Stimulated activated CD8-positive, alpha-beta memory T cell treated with anti-CD3 and anti-CD28 coated beads, Interleukin-7, amount 100 ng/mL, for 4 hours (primary cell): Measurements from ENCODE around the gene DLG4.

ENCODE experiments used
- DNase-seq, 2 donors: peaks; one replicate each; pipeline ENCODE4 v3.0.0-alpha.2; 2020; ENCODE audit warnings: low read depth in 2 of 2

The DLG4 gene

DNA sequence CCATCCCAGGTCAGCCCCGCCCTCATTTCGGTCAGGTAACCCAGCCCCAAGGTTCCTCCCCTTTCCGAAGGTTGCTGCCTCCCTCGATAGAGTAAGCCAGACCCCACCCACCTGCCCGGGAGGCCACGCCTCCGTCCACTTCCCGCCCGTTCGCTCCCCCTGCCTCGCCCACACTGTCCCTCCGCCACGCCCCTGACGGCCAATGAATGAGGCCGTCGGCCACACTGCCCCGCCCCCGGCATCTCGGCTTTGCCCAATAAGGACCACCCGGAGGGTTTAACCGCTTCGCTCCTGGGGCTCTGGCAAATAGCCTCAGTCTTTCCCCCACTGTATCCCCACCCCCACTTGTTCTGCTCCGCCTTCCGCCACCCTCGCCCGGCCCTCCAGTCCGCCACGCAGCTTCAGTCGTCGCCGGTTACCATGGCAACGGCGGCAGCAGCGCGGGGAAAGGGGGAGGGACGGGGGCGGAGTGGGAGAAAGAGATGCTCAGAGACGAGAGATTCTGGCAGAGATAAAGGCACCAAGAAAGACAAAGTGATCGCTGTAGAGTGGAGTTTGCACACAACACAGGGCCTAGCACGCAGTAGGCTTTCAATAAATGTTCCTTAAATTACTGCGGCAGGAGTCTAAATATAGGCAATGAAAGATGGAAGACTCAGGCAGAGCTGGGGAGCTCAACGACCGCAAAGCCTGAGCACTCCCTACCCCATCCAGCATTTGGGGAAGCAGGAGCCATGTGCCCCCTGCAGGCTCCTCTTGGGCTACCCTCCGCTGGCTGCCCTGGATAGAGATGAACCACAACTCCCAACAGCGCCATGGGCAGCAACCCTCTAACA lies 5.1 kb downstream of the DLG4 start:
- DNase-seq, result peak; percentile 98

DNA sequence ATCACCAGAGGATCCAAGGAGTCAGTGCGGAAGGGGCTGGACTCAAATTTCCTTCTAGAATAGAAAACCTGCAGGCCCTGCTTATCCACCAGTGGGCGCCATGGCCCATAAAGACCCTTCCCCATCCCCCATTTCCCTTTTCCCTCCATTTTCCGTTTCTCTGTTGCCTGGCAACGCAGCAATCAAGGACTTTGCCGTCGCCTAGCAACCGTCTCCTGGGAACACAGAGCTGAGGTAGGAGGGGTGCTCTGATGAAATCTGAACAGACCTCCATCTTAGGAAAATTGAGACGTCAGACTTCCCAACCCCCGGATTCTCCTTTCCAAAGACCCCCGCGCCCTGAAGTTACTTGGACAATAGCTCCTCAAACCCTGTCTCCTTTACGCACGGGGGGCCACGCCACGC lies 5.7 kb downstream of the DLG4 start:
- peak in 1 of 2 donors; percentile 36 for DNase-seq

DNA sequence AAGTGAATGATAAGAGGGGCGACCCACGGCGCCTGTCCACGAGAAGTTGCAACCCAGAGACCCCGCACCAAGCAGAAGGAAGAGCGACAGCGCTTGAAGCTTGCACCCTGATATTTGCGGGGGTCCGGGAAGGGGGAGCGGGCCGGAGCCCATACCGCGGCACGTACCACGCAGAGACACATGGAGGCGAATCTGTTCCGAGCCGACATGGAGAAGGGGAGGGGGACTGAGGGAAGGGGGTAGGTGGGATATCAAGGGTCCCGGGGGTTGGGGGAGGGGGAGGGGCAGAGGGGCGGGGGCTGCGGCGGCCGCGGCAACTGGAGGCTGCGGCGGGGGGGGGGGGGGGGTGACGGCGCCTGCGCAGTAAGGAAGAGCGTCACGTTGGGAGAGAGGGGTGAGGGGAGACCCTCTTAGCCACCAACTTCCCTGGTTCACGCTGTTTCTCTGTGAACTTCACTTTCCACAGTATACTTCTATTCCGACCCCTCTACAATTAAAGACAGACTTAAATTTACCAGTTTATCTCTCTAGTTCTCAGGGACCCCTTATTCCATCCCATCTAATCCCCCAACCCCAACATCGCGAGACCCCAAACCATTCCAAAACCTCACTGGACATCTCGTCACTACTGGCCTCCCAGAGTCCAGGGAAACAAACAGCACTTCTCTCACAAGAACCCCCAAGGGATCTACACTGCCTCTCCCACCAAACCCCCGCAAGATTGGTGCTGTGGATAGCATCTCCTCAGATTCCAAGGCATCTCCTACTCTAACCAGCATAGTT lies 8.0 kb downstream of the DLG4 start:
- no peak for DNase-seq

DNA sequence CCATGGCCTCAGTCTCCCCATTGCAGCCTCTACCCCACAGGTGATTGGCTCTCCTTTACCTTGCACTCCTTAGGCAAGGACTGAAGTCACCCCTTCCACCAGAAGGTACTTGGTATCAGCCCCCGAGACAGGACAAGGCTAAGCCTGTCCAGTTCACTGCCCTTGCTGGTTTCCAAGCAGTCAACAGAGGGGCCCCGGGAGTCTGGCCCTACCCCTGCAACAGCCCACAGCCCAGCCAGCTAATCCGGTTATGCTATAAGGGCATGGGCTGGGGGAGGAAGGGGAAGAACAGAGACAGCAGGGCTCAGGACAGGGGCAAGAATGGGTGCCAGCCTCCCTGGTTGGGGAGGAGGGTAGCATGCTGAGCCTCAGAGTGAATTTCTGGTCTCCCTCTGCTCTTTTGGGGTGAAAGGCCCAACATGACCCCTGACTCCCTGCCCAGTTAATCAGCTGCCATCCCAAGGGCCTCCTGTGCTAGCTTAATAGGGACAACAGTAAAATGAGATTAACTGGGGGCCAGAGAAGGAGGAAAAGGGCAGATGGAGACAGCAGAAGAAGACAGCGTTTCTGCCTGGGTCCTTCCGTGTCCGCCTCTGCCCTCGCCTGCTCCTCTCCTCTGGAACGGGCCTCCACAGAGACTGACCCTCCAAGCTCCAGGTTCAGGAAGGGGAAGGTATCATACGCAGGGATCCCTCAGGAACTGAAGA lies 10.7 kb downstream of the DLG4 start:
- DNase-seq, result no peak

DNA sequence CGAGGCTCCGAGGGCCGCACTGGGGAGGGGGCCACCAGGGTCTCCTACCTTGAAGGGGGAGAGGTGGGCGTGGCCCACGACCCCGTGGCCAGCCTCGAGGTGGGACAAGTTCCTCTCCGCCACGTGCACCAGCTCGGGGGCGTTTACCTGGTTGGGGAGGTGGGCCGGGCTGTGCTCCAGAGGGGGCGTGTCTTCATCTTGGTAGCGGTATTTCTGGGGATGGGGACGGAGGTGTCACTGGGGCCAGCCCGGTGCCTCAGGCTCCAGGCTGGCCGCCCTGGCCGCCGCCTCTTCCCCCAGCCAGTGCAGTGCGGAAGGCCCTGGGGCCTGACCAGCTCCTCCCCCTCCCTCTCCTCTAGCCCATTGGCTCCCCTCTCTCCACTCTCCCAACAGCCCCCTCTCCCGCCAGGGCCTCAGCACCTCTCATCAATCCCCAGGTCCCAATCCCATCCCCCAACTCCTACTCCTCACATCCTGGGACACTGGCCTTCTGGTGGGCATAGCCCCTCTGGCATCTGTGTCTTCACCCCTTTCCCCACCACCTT lies 11.5 kb downstream of the DLG4 start:
- DNase-seq, result no peak

DNA sequence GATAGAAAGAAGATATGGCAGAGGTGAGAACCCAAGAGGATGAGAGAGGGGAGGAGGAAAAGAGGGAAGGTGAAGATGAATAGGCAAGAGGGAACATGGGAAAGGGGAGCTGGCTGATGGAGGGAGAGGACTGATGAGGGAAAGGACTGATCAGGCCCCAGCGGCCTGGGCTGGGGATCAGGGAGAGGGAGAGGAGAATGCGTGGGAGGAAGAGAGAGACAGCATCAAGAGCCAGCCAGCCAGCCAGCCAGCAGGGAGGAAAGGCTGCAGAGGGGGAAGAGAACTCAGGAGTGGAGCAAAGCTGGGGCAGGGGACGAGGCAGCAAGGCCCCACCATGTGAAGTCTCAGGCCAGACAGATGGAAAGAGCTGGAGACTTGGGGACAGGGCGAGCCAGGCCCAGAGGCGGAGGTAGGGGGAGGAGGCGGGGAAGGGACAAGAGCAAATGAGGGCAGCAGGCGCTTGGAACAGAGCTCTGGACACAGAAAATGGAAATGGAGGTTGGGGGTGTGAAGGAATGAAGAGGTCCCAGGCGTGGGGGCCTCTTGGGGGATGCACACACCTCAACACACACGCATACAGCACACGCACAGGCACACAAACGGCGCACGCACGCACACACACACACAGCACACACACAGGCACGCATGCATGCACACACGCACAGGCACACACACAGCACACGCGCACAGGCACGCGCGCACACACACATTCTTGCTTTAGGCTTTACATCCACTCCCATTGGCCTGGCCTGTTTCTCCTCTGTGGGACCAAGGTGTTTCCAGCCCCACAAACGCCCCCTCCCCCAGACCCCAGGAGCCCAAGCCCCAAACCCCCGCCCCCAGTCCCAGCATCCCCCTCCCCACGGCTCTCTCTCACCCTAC lies 12.3 kb downstream of the DLG4 start:
- DNase-seq, result no peak

DNA sequence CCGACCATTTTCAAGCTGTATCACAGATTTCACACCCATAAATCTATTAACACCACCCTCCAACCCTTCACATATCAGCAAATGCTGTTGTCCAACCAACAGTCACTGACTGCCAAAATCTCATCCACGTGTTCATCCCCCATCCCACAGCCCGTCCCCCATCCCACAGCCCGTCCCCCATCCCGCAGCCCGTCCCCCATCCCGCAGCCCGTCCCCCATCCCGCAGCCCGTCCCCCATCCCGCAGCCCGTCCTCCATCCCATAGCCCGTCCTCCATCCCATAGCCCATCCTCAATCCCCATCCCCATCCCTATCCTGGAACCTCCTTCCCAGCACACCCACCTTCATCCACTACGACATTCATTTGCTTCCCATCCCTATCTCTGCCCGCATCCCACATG lies 14.1 kb downstream of the DLG4 start:
- no peak for DNase-seq

DNA sequence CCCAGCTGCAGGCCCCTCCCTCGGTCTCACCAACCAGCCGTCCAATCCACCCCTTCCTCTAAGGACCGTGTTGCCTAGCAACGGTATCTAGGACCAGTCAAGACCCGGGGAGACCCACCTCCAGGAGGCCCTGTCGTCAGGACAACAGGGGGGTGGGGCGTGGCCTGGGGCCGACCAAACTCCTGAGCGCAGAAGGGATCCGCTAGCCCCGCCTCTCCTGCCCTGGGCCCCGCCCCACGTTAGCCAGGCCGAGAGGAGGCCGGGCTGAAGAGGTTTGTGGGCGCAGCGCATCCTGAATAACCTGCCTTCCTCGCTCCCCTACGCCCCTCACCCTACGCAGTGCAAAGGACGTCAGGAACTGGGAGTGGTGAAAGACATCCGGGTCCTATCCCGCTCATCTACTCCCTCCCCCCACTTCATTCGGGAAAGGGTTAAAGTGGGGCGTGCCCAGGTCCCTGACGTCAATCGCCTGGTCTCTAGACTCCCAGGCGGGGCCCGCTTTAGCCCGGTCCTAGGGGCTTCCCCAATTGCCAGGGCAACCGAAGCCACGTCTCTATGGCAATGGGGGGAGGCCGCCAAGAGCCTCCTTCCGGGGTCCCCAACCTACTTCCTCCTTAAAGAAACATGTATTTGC lies 14.7 kb downstream of the DLG4 start:
- peak; percentile 91 to 92 for DNase-seq

DNA sequence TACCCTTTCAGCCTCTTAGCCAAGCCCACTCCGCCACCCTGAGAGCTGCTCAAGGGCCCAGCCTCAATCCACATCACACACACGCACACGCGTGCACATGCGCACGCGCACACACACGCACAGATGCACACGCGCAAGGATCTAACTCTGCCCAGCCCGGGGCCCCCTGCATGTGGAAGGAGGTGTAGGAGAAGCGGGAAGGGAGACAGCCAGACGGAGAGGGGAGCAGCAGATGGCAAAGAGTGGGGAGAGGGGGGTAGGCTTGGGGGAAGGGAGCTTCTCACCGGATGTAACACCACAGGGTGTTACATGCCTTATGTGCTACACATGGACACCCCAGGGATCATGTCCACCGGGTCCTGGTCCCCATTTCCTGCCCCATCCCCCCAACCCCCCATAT lies 15.3 kb downstream of the DLG4 start:
- DNase-seq, result peak in 1 of 2 donors; percentile 12

DNA sequence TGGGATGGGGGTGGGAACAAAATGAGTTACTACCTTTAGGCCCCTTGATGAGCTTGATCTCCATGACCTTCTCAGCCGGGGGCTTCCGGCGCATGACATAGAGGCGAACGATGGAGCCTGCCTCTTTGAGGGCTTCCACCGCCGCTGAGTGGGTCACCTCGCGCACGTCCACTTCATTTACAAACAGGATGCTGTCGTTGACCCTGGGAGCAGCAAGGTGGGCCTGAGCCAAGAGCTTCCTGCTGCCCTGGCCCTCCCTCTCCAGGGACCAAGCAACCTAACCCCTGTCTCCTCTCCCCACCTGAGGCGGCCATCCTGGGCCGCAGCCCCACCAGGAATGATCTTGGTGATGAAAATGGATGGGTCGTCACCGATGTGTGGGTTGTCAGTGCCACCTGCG lies 16.2 kb downstream of the DLG4 start:
- no peak for DNase-seq

DNA sequence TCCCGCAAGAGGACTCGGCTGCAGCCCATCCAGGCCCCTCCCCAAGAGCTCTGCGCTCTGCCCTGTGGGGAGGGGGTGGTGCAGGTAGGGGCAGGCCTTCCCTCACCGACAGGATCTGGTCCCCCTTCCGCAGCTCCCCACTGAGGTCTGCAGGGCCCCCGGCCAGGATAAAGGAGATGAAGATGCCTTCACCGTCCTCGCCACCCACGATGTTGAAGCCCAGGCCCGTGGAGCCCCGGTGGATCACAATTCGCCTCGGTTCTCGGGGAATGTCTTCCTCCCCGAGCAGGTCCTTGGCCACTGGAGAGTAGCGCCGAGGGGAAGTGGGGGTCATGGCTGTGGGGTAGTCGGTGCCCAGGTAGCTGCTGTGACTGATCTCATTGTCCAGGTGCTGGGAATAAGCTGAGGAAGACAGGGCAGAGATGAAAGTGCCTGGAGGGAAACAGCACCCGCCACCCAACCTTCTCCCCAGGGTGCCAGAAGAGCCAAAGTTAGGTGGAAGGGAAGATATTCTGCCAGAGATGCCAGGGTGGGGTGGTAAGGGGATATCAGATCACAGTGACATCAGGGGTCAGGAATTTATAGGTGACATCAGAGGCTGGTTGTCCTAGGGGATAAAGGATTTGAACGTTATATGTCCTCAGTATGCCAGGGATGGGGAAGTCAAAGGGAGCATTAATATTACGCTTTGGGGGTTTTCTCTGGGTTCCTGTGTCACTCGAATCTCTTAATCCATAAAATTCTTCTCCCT lies 22.8 kb downstream of the DLG4 start:
- no peak for DNase-seq

DNA sequence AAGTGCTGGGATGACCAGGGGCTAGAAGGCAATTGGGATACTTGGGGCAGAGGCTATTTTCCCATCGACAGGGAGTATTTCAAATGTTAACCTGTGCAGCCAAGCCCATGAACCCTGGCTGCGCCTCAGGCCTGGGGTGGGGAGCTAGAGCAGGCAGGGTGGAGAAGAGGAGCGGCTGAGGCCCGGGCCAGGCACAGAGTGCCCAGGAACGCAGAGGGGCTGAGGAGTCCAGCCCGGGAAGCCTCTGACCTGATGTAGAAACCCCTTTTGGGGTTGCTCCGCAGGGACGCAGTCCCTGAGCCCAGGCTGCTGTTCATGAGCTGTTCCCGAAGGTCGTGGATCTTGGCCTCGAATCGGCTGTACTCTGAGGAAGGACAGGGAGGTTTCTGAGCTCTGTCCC lies 23.7 kb downstream of the DLG4 start:
- DNase-seq, result no peak

DNA sequence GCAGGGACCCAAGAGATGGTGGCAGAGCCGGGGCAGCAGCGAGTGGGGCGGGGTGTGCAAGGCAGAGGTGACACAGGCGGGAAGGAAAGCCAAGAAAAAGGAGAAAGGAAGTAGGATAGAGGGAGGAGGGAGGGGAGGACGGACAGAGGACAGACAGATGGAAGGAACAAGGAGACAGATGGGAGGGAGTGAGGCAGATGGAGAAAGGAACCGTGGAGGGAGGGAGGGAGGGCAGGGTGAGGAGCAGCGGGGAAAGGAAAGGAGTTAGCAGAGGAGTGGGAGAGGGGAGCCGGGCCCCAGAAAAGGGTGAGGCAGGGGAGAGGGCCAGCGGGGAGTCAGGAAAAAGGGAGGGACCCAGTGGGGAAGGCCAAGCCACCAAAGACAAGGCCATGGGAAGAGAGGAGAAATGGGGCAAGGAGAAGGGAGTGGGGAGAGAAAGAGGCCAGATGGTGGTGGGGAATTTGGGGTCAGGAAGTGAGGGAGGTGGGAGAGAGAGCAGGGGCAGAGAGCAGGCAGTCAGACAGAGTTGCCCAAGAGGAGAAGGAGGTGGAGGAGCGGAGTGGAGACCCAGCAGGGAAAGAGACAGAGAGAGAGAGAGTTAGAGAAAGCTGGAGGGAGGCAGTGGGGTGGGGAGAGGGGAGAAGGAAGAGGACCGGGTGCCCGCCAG lies 27.2 kb downstream of the DLG4 start:
- DNase-seq, result no peak

DNA sequence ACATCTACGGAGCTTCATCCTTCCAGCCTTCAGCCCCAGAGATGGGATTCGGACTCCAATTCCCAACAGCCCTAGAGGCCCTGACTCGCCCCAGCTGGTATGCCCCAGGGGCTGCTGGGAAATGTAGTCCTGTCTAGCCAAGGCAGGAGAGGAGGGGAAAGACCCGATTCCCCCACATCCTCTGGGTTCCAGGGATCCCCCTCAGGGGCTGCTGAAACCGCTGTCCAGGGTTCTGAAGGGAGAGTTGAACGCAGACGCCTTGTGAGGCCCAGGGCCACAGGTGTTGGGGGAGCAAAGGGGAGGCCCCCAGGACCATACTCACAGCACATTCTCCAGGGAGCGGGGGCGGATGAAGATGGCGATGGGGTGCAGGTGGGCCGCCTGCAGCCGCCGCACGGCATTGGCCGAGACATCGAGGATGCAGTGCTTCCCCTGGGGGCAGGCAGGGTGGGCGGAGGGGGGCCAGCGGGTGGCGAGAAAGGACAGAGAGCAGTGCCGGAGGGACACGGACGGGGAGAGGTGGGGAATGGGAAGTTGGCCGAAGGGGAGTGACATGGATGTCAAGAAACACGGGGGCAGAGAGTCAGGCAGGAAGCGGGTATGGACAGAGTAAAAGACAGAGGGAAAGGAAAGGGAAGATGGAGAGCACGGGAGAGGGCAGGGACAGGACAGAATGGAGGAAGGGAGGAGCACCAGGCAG lies 27.9 kb downstream of the DLG4 start:
- DNase-seq, result no peak

DNA sequence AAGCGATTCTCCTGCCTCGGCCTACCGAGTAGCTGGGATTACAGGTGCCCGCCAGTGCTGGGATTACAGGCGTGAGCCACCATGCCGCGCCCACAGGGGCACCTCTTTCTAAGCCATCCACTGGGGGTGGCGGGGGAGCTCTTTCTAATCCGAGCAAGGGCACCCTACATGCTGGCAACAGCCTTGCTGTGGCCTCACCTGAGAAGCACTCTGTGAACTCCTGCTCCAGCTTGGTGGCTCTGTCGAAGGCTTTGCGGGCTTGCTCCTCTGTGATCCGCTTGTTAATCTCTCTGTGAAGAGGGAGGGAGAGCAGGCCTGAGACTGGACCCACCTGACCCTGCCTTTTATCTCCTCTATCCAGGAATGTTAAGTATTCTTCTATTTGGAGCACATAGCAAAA lies 28.6 kb downstream of the DLG4 start:
- no peak for DNase-seq

DNA sequence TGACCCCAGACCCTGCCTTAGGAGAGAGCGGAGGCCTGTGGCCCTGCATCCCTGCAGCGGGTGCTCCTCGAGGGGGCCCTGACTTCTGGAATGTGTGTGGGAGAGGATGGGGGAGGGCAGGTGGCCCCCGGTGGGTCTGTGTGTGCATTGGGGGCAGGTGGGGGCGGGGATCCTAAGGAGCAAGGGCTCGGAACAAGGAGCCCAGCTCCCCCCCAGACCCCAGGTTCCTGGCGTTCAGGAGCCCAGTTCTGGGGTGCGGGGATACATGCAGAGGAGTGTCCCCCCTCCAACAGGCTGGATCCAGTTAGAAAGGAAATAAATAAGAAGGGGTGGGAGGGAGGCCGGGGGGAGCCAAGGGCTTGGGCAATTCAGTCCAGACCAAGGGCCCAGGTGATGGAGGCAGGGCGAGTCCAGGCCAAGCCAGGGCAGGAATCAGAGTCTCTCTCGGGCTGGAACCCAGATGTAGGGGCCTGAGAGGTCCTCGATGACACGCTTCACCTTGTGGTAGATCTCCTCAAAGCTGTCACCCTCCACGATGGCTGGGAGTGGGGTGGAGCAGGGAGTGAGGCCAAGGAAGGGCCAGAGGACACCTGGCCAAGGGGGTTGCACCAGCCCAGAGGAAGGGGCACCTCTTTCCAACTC lies 29.2 kb downstream of the DLG4 start:
- no peak for DNase-seq

DNA sequence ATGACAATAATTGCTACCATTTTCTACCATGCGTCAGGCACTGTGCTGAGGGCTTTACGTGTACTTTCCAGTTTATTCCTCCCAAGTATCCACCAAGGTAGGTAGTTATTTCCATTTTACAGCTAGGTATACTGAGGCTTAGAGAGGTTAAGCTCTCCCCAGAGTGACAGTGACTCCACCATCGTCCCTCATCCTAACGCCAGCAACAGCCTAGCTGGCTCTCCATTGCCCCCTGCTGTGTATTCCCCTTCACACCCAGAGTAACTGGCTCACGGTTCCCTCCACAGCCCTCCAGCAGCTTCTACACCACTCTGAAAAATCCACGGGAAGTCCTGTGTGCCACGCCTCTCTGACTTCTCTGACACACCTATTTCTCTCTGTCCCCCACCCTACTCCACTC lies 33.4 kb downstream of the DLG4 start:
- DNase-seq, result no peak

DNA sequence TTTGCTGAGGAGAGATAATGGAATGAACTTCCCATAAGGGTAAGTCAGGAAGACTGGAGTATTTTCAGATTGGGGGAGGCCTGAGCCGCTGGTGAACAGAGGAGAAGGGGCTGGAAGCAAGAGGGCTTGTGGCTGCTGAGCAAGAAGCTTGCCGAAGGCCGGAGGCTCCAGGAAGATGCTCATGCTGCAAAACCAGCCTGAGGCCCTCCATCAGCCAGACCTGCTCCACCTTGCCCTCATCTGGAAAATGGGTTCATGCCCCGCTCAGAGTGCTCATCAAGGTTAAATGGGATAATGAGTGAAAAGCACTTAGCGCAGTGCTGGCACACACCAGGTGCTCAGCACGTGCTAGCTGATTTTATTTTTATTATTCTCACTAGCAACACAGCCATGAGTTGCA lies 35.0 kb downstream of the DLG4 start:
- DNase-seq, result no peak
